GM21717 (cell line): ENCODE data around the gene SPG7.

ENCODE experiments used
- ATAC-seq: cut with Tn5 transposase; IDR thresholded peaks from one replicate; pipeline ENCODE4 v1.9.1; 2021; ENCODE audit warnings: mild to moderate bottlenecking, moderate library complexity; ENCODE audit not compliant: unreplicated experiment

Gene SPG7

GRCh38 chr16:89484923-89485679 is 23.1 kb upstream of the SPG7 start:
- peak; percentile 42 for ATAC-seq

DNA sequence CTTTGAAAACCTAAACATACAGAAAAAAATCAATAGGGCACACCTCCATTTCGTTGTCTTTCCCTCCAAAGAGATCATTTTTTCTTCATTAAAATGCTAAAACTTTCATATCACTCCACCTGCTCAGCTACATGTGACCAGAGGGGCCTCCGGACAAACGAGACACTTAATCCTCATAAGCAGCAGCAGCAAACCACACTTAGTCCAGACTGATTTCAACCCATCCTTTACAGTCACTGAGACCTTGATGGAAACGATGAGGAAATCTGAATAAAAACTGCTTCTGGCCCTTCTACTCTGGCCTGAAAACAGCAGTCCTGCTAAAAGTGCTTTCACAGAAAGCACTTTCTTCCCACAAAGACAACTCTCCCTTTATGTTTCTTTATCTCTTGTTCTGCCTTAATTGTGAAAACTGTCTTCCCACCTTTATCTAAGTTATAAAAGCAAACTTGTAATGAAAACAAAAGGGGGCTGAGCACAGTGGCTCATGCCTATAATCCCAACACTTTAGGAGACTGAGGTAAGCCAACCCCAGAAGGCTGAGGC is 22.4 kb upstream of the SPG7 start:
- no peak for ATAC-seq

DNA sequence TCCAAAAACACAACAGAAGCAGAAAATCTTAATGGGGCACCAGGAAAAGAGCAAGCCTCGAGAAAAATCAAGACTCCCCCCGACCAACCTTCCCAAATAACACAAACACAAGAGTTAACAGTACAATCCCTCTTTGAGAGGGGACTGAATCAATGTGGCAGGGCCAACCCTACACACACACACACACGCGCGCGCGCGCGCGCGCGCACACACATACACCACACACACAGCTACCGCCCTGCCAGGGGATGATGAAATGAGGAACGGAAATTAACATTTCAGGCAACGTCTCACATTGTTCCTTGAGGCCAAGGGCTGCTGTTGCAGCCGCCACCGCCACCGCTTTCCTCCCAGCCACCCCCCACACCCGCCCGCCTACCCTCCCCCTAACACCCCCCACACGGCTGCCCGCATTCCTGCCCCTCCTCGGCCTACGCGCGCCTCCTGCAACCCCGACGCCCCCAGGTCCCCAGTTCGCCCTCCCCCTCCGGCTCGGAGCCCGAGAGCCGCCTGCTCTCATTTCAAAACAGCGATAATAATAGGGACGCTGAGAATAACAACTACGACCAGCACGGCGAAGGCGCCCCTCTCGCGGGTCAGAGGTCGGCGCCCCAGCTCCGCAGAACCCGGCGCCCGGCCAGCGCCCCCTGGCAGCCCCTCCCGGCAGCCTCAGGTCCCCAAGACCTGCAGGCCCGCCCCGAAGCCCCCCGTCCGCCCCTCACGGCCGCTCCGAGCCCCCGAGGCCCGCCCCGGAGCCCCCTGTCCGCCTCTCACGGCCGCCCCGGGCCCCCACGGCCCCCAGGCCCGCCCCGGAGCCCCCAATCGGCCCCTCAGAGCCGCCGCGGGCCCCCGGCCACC is 18.9 kb upstream of the SPG7 start:
- ATAC-seq = no peak

DNA sequence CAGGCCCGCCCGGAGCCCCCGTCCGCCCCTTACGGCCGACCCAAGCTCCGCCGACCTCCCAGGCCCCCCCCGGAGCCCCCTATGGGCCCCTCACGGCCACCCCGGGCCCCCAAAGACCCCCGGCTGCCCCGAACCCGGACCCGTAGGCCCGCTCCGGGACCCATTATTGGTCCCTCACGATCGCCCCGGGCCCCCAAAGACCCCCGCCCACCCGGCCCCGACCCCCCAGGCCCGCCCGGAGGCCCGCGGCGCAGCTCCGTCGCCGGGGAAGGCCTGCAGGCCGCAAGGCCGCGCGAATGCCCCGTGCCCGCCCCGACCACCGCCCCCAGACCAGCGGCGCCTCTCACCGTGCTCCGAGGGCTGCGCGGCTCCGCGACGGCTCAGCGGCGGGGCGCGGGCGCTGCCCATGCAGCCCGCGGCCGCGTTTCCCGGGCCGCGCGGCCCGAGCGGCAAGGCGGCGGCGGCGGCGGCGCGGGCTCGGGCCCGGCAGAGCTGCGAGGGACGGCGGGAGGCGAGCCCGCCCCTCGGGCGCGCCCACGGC is 18.2 kb upstream of the SPG7 start:
- no peak for ATAC-seq

GRCh38 chr16:89490439-89491237 is 17.6 kb upstream of the SPG7 start, which contains the start of gene ANKRD11:
TSS of gene ANKRD11 (minus strand) at chr16:89490561. CDS start at chr16:89317019, 173,542 bp downstream.
- peak; percentile 73 for ATAC-seq

- no peak for ATAC-seq
These were observed 16.8 kb upstream of the SPG7 start for GRCh38 chr16:89491238-89491869.

- ATAC-seq = no peak
These were observed 16.1 kb upstream of the SPG7 start for GRCh38 chr16:89491974-89492687.

GRCh38 chr16:89493776-89494175 is 14.4 kb upstream of the SPG7 start:
- no peak for ATAC-seq

DNA sequence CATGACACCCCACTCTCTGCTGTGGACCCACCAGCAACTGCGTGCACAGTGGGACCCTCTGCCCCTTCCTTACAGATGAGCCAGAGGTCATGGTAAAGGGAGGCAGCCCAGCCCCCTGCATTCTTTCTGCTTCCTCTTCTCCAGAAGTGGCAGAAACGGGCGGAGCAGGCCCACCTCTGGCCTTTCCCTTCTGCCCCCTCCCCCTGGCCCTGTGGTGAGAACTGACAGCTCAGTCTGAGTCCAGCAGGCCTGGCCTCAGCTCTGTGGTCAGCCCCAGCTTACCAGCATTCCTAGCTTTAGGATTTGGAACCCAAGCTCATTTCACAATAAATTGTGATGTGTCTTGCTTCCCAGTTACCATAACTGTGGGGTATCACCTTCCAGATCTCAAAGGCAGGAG is 13.1 kb upstream of the SPG7 start:
- ATAC-seq = no peak

GRCh38 chr16:89498839-89499238 is 9.4 kb upstream of the SPG7 start:
- no peak for ATAC-seq

GRCh38 chr16:89499767-89500166 is 8.4 kb upstream of the SPG7 start:
- no peak for ATAC-seq

DNA sequence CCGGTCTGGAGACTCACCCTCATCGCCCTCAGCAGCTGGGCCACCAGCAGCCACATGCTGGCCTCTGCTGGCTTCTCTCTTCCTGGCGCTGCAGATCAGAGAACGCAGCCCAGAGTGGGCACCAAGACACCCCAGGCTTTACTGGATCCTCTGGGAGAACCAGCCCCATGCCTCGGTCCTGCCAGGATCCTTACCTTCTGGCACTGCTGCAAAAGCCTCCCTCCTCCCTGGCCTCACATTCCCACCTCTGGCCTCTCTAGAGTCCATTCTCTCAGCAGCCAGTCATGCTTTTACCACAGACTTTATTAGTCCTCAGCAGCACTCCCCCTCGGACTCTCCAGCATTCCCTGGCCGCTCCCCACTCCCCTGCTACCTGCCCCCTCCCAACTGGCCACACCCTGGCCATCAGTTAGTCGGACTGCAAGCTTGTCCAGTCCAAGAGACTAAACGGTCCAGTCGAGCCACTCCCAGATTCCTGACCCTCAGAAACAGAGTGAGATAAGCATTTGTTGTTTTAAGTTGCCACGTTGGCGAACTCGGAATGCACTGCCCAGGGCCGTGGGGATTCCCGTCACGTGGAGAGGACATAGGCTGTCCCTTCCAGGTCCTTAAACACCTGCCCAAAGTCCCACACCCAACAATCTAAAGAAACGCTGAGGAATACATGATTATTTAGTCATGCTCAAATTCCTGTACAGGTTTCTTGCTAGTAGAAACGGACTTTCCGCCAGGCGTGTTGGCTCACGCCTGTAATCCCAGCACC is 5.9 kb upstream of the SPG7 start:
- ATAC-seq = no peak

- ATAC-seq = no peak
These were observed 4.1 kb upstream of the SPG7 start for GRCh38 chr16:89504091-89504490.

DNA sequence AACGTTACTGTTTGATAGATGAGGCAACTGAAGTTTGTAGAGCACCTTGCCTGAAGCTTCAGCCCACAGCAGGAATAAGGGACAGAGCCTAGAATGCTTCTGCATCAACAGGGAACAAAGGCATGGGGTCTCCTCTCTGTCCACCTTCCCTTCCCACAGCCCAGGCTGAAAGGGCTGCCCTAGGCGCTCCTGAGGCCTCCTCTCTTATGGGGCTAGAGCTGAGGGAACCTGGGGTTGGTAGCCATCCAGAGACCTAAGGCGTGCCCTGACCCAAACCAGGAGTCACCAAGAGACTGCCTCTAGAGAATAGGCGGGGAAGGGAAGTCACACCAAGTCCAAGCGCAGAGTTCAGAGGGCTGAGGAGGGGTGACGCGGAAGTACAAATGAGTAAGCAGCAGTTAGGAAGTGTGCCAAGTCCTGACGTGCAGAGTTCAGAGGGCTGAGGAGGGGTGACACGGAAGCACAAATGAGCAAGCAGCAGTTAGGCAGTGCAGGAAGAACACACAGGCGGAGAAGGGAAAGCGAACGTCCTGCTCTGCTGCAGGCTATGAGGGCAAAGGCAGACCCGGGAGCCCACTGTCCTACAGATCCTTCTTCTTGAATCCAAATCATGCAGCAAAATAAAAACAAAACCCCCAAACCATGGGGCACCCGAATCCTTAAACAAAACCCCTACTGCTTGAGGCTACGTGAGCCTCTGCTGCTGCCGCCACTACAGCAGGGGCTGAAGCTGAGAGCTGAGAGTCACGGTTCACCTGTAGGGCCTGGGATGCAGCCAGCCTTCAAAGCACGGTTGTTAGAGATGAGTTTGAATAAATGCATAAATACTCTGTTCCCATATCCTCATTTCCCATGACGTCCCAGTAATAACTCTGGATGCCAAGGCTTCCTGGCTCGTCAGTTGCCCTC is 2.7 kb upstream of the SPG7 start:
- ATAC-seq = peak; percentile 33

DNA sequence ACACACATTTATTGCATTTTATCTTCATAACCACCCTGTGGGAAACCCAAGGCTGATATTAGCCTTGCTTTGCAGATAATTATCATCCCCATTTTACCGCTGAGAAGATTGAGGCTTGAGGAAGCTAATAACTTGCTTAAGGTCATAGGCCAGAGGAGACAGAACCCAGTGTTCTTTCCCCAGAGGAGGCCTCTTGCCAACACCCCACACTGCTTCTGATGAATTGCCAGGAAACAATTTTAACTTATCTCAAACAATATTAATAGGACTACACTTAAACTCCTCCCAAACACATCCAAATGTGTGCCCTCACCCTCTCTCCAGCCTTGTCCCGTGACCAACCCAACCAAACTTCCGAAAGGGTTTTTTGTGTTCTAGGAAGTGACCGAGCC is 2.1 kb upstream of the SPG7 start:
- no peak for ATAC-seq

GRCh38 chr16:89506791-89507191 is 1.4 kb upstream of the SPG7 start:
- ATAC-seq = no peak

DNA sequence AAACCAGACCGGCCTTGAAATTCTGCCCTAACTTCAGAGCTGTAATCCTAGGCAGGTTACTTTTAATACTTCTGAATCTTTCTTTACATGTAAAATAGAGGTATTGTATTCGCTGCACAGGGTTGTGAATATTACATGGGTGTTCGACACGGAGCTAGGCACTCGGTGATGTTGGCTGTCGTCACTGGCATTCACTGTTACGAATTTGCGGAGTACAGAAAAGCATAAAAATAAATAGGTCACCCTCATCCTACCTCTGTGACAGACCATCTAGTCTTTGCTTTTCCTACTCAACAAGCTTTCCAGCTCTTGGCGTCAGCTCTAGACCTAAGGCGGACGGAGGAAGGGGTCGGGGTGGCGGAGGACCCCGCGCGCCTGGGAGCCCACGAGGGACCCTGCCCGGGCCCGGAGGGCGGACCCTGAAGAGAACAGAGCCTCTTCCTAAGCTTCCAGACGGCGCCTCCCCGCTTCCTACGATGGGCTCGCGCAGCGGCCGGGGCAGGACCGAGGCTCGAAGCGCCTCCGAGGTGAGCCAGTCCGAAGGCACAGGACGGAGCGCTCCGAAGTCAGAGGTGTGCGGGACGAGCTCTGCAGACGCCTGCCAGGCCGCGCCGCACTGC is 879 bp upstream of the SPG7 start:
- no peak for ATAC-seq
